Mesenchymal stem cell (in vitro differentiated cells and primary cell): Measurements from ENCODE around the gene RAI2.

Experiments used
- DNase-seq: peaks from one replicate; pipeline ENCODE4 v3.0.0-alpha.2; 2013
- H2AFZ ChIP-seq: one replicate; pipeline ENCODE4 v1.6.1; 2013; ENCODE audit warnings: low read depth, mild to moderate bottlenecking, control low read depth, inconsistent platforms, low read length, moderate library complexity
- H2AK5ac ChIP-seq: 2 replicates; pipeline ENCODE4 v1.6.1; 2013; ENCODE audit warnings: low read length, moderate library complexity, mild to moderate bottlenecking, inconsistent platforms; ENCODE audit not compliant: severe bottlenecking
- H2BK120ac ChIP-seq: one replicate; pipeline ENCODE4 v1.6.1; 2013; ENCODE audit warnings: low read depth, mild to moderate bottlenecking, inconsistent platforms, low read length, moderate library complexity
- H2BK12ac ChIP-seq, 2 experiments: one replicate each; pipeline ENCODE4 v1.6.1; 2013; ENCODE audit warnings: inconsistent platforms in 2 of 2, low read length in 2 of 2, mild to moderate bottlenecking in 2 of 2, moderate library complexity in 2 of 2, control low read depth in 1 of 2
- H2BK15ac ChIP-seq: one replicate; pipeline ENCODE4 v1.6.1; 2013; ENCODE audit warnings: mild to moderate bottlenecking, low read depth, inconsistent platforms; ENCODE audit not compliant: poor library complexity, severe bottlenecking
- H2BK5ac ChIP-seq: 2 replicates; pipeline ENCODE4 v1.6.1; 2013; ENCODE audit warnings: low read depth, mild to moderate bottlenecking, low read length, control low read depth, inconsistent platforms; ENCODE audit not compliant: poor library complexity, severe bottlenecking
- H3K14ac ChIP-seq, 2 experiments: one replicate each; pipeline ENCODE4 v1.6.1; 2013; ENCODE audit warnings: inconsistent platforms in 2 of 2, low read length in 2 of 2, control low read depth in 1 of 2, mild to moderate bottlenecking in 1 of 2, moderate library complexity in 1 of 2
- H3K18ac ChIP-seq, 2 experiments: one replicate each; pipeline ENCODE4 v1.6.1; 2013; ENCODE audit warnings: inconsistent platforms in 2 of 2, low read length in 2 of 2, control low read depth in 1 of 2, low read depth in 1 of 2, mild to moderate bottlenecking in 1 of 2
- H3K23ac ChIP-seq, 2 experiments: one replicate each; pipeline ENCODE4 v1.6.1; 2013; ENCODE audit warnings: inconsistent platforms in 2 of 2, low read length in 2 of 2, mild to moderate bottlenecking in 2 of 2, moderate library complexity in 2 of 2, control low read depth in 1 of 2
- H3K27ac ChIP-seq: 2 replicates; pipeline ENCODE4 v1.5.1; 2013; ENCODE audit warnings: mild to moderate bottlenecking, moderate library complexity, low read length, control low read depth, inconsistent platforms; ENCODE audit not compliant: poor library complexity, severe bottlenecking
- H3K27me3 ChIP-seq, 2 experiments: 2 replicates each; pipeline versions ENCODE4 v1.6.1 to v1.7.0; 2013; ENCODE audit warnings: low read length in 2 of 2, mild to moderate bottlenecking in 2 of 2, moderate library complexity in 2 of 2, control low read depth in 1 of 2, inconsistent platforms in 1 of 2; ENCODE audit not compliant: control insufficient read depth in 1 of 2, insufficient read depth in 1 of 2
- H3K36me3 ChIP-seq, 2 experiments: 2 replicates each; pipeline versions ENCODE4 v1.6.1 to v1.7.0; 2013; ENCODE audit warnings: low read length in 2 of 2, control low read depth in 1 of 2, inconsistent platforms in 1 of 2, low read depth in 1 of 2, mild to moderate bottlenecking in 1 of 2; ENCODE audit not compliant: insufficient read depth in 2 of 2, control insufficient read depth in 1 of 2
- H3K4ac ChIP-seq, 2 experiments: one replicate each; pipeline ENCODE4 v1.6.1; 2013; ENCODE audit warnings: inconsistent platforms in 2 of 2, low read length in 2 of 2, mild to moderate bottlenecking in 2 of 2, moderate library complexity in 2 of 2, control low read depth in 1 of 2, low read depth in 1 of 2
- H3K4me1 ChIP-seq: 2 replicates; pipeline ENCODE4 v1.6.1; 2013; ENCODE audit warnings: low read depth, low read length, control low read depth; ENCODE audit not compliant: control insufficient read depth, insufficient read depth
- H3K4me2 ChIP-seq: 2 replicates; pipeline ENCODE4 v1.6.1; 2013; ENCODE audit warnings: low read length, mild to moderate bottlenecking, inconsistent platforms; ENCODE audit not compliant: poor library complexity, severe bottlenecking
- H3K4me3 ChIP-seq, 2 experiments: 2 replicates each; pipeline versions ENCODE4 v1.5.1 to v1.7.0; 2013; ENCODE audit warnings: low read length in 2 of 2, mild to moderate bottlenecking in 2 of 2, control low read depth in 1 of 2, low read depth in 1 of 2; ENCODE audit not compliant: insufficient read depth in 1 of 2
- H3K79me1 ChIP-seq: replicated peaks from 2 replicates; pipeline ENCODE4 v1.6.1; 2013; ENCODE audit warnings: mild to moderate bottlenecking, control low read depth, low read length, inconsistent platforms; ENCODE audit not compliant: poor library complexity, severe bottlenecking
- H3K9ac ChIP-seq: 2 replicates; pipeline ENCODE4 v1.7.0; 2013; ENCODE audit warnings: mild to moderate bottlenecking, low read length, moderate library complexity
- H3K9me3 ChIP-seq: 2 replicates; pipeline ENCODE4 v1.7.0; 2013; ENCODE audit warnings: mild to moderate bottlenecking, low read length; ENCODE audit not compliant: control insufficient read depth
- H4K8ac ChIP-seq: one replicate; pipeline ENCODE4 v1.6.1; 2013; ENCODE audit warnings: inconsistent platforms, mild to moderate bottlenecking, low read length, moderate library complexity
- H4K91ac ChIP-seq: one replicate; pipeline ENCODE4 v1.6.1; 2013; ENCODE audit warnings: mild to moderate bottlenecking, low read length, inconsistent platforms
- WGBS: methylation state at CpG from one replicate; pipeline ENCODE4 v1.1.7; 2013; ENCODE audit warnings: mixed read lengths; 5-methylcytosine and 5-hydroxymethylcytosine counted together

The RAI2 gene

GRCh38 chrX:17817251-17817650 lies 43.8 kb downstream of the RAI2 start:
- Histone ChIP-seq H4K8ac (no peak overlapping the region), H3K4me1 (peaks cover 3% of the 10 kb centered on the region), H3K4me3 (no peak overlapping the region), H3K27ac (no peak overlapping the region), H2AK5ac (no peak overlapping the region), H2BK15ac (no peak overlapping the region), H3K79me1 (no peaks in the 10 kb centered on the region), H3K4ac (no peak overlapping the region), H2AFZ (no peak overlapping the region), H4K91ac (no peak overlapping the region), H3K9me3 (no peaks in the 10 kb centered on the region), H3K14ac (no peak overlapping the region), H2BK120ac (no peak overlapping the region), H3K36me3 (no peaks in the 10 kb centered on the region), H3K23ac (no peak overlapping the region), H3K4me2 (no peak overlapping the region), H3K18ac (no peak overlapping the region), H3K27me3 (peaks cover 0 to 3% of the 10 kb centered on the region in 2 experiments), H3K9ac (no peak overlapping the region), H2BK5ac (no peak overlapping the region), H2BK12ac (no peak overlapping the region)
- WGBS: 60% methylated on average over 1 of the region's 1 CpG
- no peak for DNase-seq

GRCh38 chrX:17814557-17814956 lies 46.5 kb downstream of the RAI2 start:
- no peak overlapping the region for H3K18ac ChIP-seq
- no peak overlapping the region for H2BK5ac ChIP-seq
- H3K23ac ChIP-seq: no peak overlapping the region
- H3K27ac ChIP-seq: no peak overlapping the region
- H3K36me3 ChIP-seq: no peaks in the 10 kb centered on the region
- no peak overlapping the region for H3K9ac ChIP-seq
- no peak overlapping the region for H3K4me2 ChIP-seq
- H2BK15ac ChIP-seq: no peak overlapping the region
- H3K27me3 ChIP-seq: peaks cover 0 to 9% of the 10 kb centered on the region in 2 experiments
- no peak overlapping the region for H4K8ac ChIP-seq
- H3K4me3 ChIP-seq: peak overlapping the region in 1 of 2 experiments; percentile 38
- no peak overlapping the region for H2AK5ac ChIP-seq
- no peak overlapping the region for H2AFZ ChIP-seq
- no peaks in the 10 kb centered on the region for H3K79me1 ChIP-seq
- DNase-seq: no peak
- H4K91ac ChIP-seq: no peak overlapping the region
- H2BK12ac ChIP-seq: no peak overlapping the region
- H3K14ac ChIP-seq: no peak overlapping the region
- peaks cover 3% of the 10 kb centered on the region for H3K4me1 ChIP-seq
- H3K9me3 ChIP-seq: no peaks in the 10 kb centered on the region
- no peak overlapping the region for H2BK120ac ChIP-seq
- WGBS: 0% methylated on average over 1 of the region's 3 CpGs
- H3K4ac ChIP-seq: no peak overlapping the region

DNA sequence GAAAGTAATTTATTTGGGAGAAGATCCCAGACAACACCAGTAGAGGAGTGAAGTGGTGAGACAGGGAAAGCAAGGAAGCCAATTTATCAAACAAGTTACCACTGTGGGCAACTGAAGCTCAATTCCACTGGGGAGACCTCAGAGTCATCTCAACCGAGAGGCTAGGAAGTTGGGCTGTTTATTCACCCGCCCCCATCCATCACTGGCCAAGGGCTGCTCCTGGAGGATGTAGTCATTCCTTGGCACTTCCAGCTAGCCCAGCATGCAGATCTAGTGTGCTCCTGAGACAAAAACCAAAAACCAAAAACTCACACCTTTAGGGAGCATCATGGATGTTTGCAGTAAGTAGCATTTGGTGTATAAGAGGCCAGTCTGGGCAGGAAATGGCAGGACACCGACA lies 47.0 kb downstream of the RAI2 start:
- Histone ChIP-seq H4K91ac (no peak overlapping the region), H3K27me3 (peaks cover 0 to 9% of the 10 kb centered on the region in 2 experiments), H3K4ac (no peak overlapping the region), H3K18ac (no peak overlapping the region), H2AK5ac (no peak overlapping the region), H2BK120ac (no peak overlapping the region), H4K8ac (no peak overlapping the region), H3K9me3 (no peaks in the 10 kb centered on the region), H3K4me2 (no peak overlapping the region), H2BK5ac (no peak overlapping the region), H3K14ac (no peak overlapping the region), H3K27ac (no peak overlapping the region), H3K36me3 (no peaks in the 10 kb centered on the region), H2AFZ (no peak overlapping the region), H3K4me3 (peak overlapping the region in 1 of 2 experiments; percentile 38), H3K79me1 (no peaks in the 10 kb centered on the region), H3K4me1 (peaks cover 3% of the 10 kb centered on the region), H3K9ac (no peak overlapping the region), H2BK12ac (no peak overlapping the region), H2BK15ac (no peak overlapping the region), H3K23ac (no peak overlapping the region)
- WGBS: 80% methylated on average over 2 of the region's 3 CpGs
- DNase-seq: no peak

GRCh38 chrX:17813277-17813676 lies 47.8 kb downstream of the RAI2 start:
- H3K4me3 ChIP-seq: no peak overlapping the region
- no peak overlapping the region for H2AFZ ChIP-seq
- no peaks in the 10 kb centered on the region for H3K9me3 ChIP-seq
- no peak overlapping the region for H3K23ac ChIP-seq
- no peak overlapping the region for H2BK120ac ChIP-seq
- H3K27ac ChIP-seq: no peak overlapping the region
- H3K18ac ChIP-seq: no peak overlapping the region
- H3K14ac ChIP-seq: no peak overlapping the region
- no peak for DNase-seq
- H3K4me2 ChIP-seq: no peak overlapping the region
- no peak overlapping the region for H3K9ac ChIP-seq
- no peak overlapping the region for H4K91ac ChIP-seq
- peaks cover 0 to 9% of the 10 kb centered on the region in 2 experiments for H3K27me3 ChIP-seq
- H3K4me1 ChIP-seq: peaks cover 3% of the 10 kb centered on the region
- H3K36me3 ChIP-seq: no peaks in the 10 kb centered on the region
- no peak overlapping the region for H2BK5ac ChIP-seq
- no peak overlapping the region for H2BK15ac ChIP-seq
- H2AK5ac ChIP-seq: no peak overlapping the region
- 57% methylated on average over 1 of the region's 3 CpGs for WGBS
- no peak overlapping the region for H2BK12ac ChIP-seq
- H3K79me1 ChIP-seq: no peaks in the 10 kb centered on the region
- no peak overlapping the region for H4K8ac ChIP-seq
- no peak overlapping the region for H3K4ac ChIP-seq
